ENCODE results near the gene GABBR2. TPM values are rescaled to one million over a fixed set of nuclear protein-coding genes. Genes with fewer than 3 reads are reported as not detected.

Gene GABBR2
- total RNA-seq, 4 donors from 2014 or later, result 2.4 to 13.6 (median 10.0) TPM

DNA sequence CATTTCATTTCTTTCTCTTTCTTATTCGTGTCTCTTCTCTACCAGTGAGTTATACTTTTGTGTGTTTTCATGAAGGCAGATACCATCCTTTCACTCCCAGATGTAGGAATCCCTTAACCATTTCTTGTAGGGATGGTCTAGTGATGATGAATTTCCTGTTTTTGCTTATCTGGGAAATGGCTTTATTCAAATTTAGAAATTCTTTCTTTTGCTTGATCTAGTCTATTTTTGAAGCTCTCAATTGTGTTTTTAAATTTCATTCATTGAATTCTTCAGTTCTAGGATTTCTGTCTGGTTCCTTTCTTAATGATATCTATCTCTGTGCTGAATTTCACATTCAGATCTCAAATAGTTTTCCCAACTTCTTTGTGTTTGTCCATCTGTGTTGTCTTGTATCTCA lies 357.4 kb downstream of the GABBR2 start:
- intact Hi-C loops (cut with DNase I), result no loop called here
- Histone ChIP-seq H3K4me1 (no peaks in the 10 kb centered on the region), H3K9me3 (no peaks in the 10 kb centered on the region), H3K27ac (no peak overlapping the region), H3K27me3 (no peaks in the 10 kb centered on the region), H3K36me3 (no peaks in the 10 kb centered on the region), H3K4me3 (replicated peaks in 1 of 3) (no peak overlapping the region)
- TF ChIP-seq POLR2A (IDR thresholded peaks at IDR 0.05), result no peak
- TF ChIP-seq, protein P1, sequence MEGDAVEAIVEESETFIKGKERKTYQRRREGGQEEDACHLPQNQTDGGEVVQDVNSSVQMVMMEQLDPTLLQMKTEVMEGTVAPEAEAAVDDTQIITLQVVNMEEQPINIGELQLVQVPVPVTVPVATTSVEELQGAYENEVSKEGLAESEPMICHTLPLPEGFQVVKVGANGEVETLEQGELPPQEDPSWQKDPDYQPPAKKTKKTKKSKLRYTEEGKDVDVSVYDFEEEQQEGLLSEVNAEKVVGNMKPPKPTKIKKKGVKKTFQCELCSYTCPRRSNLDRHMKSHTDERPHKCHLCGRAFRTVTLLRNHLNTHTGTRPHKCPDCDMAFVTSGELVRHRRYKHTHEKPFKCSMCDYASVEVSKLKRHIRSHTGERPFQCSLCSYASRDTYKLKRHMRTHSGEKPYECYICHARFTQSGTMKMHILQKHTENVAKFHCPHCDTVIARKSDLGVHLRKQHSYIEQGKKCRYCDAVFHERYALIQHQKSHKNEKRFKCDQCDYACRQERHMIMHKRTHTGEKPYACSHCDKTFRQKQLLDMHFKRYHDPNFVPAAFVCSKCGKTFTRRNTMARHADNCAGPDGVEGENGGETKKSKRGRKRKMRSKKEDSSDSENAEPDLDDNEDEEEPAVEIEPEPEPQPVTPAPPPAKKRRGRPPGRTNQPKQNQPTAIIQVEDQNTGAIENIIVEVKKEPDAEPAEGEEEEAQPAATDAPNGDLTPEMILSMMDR (IDR thresholded peaks at IDR 0.05), result no peak
- DNase-seq, result no peak
- 0% methylated on average over 1 of the region's 1 CpG for WGBS, 2 donors

DNA sequence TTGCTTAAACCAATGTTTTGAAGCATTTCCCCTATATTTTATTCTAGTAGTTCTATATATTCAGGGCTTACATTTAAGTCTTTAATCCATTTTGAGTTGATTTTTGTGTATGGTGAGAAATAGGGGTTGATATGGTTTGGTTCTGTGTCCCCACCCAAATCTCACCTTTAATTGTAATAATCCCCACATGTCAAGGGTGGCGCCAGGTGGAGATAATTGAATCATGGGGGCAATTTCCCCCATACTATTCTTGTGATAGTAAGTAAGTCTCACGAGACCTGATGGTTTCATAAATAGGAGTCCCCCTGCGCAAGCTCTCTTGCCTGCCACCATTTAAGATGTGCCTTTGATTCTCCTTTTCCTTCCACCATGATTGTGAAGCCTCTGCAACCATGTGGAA lies 361.1 kb downstream of the GABBR2 start:
- Histone ChIP-seq H3K36me3 (no peaks in the 10 kb centered on the region), H3K9me3 (no peaks in the 10 kb centered on the region), H3K27ac (no peak overlapping the region), H3K27me3 (no peaks in the 10 kb centered on the region), H3K4me1 (no peaks in the 10 kb centered on the region), H3K4me3 (replicated peaks in 1 of 3) (no peak overlapping the region)
- intact Hi-C loops (cut with DNase I), result no loop called here
- DNase-seq, result no peak
- 93 to 94% methylated on average over 3 of the region's 3 CpGs for WGBS, 2 donors
- TF ChIP-seq, protein P1 (IDR thresholded peaks at IDR 0.05), result no peak

DNA sequence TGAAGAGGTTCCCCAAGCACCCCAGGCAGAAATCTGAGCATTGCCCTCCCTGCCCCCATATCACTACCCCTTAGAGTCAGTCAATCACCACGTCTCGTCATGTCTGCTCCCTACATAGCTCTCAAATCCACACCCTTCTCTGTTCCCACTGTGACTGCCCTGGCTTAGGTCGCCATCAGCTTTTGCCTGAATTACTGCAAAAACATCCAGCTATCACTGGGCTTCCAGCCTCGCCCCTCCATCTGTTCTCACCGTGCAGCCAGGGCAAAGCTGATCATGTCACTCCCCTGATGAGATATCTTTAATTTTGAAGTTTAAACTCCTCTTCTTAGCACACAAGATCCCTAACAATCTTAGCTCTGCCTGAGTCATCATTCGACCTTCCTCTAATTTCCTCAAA lies 363.7 kb downstream of the GABBR2 start:
- WGBS, 2 donors, result 73 to 82% methylated on average over 6 of the region's 6 CpGs
- no peaks in the 10 kb centered on the region for H3K36me3 ChIP-seq
- no peaks in the 10 kb centered on the region for H3K27me3 ChIP-seq
- H3K4me3 ChIP-seq (replicated peaks in 1 of 3), result no peak overlapping the region
- H3K4me1 ChIP-seq, result no peaks in the 10 kb centered on the region
- TF ChIP-seq, protein P1 (IDR thresholded peaks at IDR 0.05), result no peak
- no peak for TF ChIP-seq POLR2A (IDR thresholded peaks at IDR 0.05)
- no peak for DNase-seq
- no peaks in the 10 kb centered on the region for H3K9me3 ChIP-seq
- no peak overlapping the region for H3K27ac ChIP-seq
- intact Hi-C loops (cut with DNase I), result no loop called here

DNA sequence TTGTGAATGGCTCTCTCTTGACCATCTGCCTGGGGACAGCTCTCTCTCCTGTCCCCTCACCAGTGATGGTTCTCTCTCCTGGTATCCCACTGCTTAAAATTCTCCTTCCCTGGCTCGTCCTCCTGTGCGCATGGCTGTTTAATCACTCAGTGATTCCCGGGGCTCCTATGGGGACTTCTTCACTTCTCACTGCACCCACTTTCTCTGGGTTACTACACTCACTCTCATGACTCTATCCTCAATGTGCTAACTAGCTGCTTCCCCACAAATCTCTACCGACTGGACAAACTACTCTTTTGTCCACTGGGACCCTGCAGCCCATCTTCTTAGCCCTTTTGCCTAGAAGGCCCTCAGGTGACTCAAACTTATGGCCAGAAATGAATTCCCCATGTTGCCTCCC lies 364.2 kb downstream of the GABBR2 start:
- no peak for DNase-seq
- intact Hi-C loops (cut with DNase I), result no loop called here
- no peak overlapping the region for H3K4me3 ChIP-seq (replicated peaks in 1 of 3)
- TF ChIP-seq POLR2A (IDR thresholded peaks at IDR 0.05), result no peak
- TF ChIP-seq, protein P1 (IDR thresholded peaks at IDR 0.05), result no peak
- no peaks in the 10 kb centered on the region for H3K36me3 ChIP-seq
- no peaks in the 10 kb centered on the region for H3K27me3 ChIP-seq
- H3K9me3 ChIP-seq, result no peaks in the 10 kb centered on the region
- 82 to 84% methylated on average over 4 of the region's 4 CpGs for WGBS, 2 donors
- no peak overlapping the region for H3K27ac ChIP-seq
- no peaks in the 10 kb centered on the region for H3K4me1 ChIP-seq

DNA sequence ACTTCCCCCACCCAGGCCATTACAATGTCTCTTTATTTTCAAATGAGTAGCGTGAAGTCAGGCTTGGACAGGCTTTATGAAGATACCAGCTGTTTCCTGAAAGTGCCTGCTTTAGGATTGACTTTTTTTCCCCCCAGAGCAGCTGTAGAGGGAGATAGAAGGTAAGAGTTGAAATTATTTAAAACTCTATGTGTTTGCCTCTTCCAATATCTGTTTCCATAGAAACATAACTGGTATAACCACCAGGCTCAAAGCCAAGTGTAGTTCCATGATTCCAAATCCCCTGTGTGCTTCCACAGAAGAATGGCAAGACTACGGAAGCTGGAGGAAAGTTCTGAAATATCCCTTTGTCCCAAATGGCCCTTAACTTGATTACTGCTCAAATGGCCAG lies 365.9 kb downstream of the GABBR2 start:
- no peaks in the 10 kb centered on the region for H3K4me1 ChIP-seq
- no peak for DNase-seq
- H3K27me3 ChIP-seq, result no peaks in the 10 kb centered on the region
- whole genome bisulfite sequencing, 2 donors, result 73 to 84% methylated on average over 2 of the region's 2 CpGs
- H3K4me3 ChIP-seq (replicated peaks in 1 of 3), result no peak overlapping the region
- TF ChIP-seq, protein P1 (IDR thresholded peaks at IDR 0.05), result no peak
- TF ChIP-seq POLR2A (IDR thresholded peaks at IDR 0.05), result no peak
- no peaks in the 10 kb centered on the region for H3K36me3 ChIP-seq
- no peak overlapping the region for H3K27ac ChIP-seq
- intact Hi-C loops (cut with DNase I), result no loop called here
- no peaks in the 10 kb centered on the region for H3K9me3 ChIP-seq
